Measurements from ENCODE around the gene TLR3.

Gene TLR3

GRCh38 chr4:186079694-186080093 is 10.7 kb downstream of the TLR3 start:
- TF ChIP-seq CTCF (IDR thresholded peaks at IDR 0.05; ENCODE audit: low read depth, low read length, poor library complexity, severe bottlenecking), result no peak
- TF ChIP-seq EZH2phosphoT487 (IDR thresholded peaks at IDR 0.05; ENCODE audit: borderline replicate concordance, low read length), result no peak
- no peaks in the 10 kb centered on the region for H3K9me2 ChIP-seq (replicated peaks; ENCODE audit: control insufficient read depth, low read length)
- no peak overlapping the region for H3K27ac ChIP-seq (ENCODE audit: low read depth, low read length)
- no peak overlapping the region for H3K4me2 ChIP-seq (ENCODE audit: low read length)
- no peaks in the 10 kb centered on the region for H3K4me1 ChIP-seq (ENCODE audit: control insufficient read depth, low read length)
- no peaks in the 10 kb centered on the region for H3K36me3 ChIP-seq (ENCODE audit: control insufficient read depth, low read length)
- no peak overlapping the region for H3K4me3 ChIP-seq (ENCODE audit: low read length)
- no peaks in the 10 kb centered on the region for H3F3A ChIP-seq (ENCODE audit: control insufficient read depth, insufficient read depth)
- H4K20me1 ChIP-seq (ENCODE audit: control insufficient read depth, insufficient read depth, low read depth, low read length), result no peaks in the 10 kb centered on the region
- no peaks in the 10 kb centered on the region for H3K79me2 ChIP-seq (ENCODE audit: control insufficient read depth, low read length)
- no peaks in the 10 kb centered on the region for H3K9me3 ChIP-seq (ENCODE audit: control insufficient read depth, insufficient read depth, low read length)
- H3K27me3 ChIP-seq (ENCODE audit: control insufficient read depth, low read length), result peaks cover 15% of the 10 kb centered on the region

DNA sequence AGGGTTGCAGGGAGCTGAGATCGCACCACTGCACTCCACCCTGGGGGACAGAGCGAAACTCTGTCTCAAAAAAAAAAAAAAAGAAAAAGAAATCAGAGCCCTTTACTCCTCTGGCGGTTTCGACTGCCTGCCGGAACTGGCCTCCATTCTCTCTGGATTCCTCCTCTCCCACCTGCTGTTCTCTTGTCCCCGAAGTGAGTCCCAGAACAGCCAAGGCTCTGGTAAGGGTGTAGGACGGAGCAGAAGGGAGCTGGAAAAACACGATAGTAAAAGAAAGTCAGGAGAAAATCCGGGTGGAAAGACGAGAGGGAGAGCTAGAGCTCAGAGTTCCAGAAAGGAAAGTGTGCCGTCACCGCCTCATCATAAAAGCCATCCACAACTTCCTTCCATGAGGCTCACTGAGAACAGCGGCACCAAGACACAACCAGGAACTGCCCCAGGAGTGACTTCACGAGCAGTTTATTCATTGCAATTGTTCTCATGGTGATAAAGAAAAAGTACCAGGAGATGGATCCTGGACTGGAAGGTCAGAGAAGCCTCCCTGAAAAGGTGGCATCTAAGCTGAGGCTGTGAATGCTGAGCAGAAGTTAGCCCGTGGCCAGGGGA is 12.3 kb downstream of the TLR3 start:
- Histone ChIP-seq H3K4me1 (ENCODE audit: control insufficient read depth, low read length) (no peaks in the 10 kb centered on the region), H3K79me2 (ENCODE audit: control insufficient read depth, low read length) (no peaks in the 10 kb centered on the region), H3F3A (ENCODE audit: control insufficient read depth, insufficient read depth) (no peaks in the 10 kb centered on the region), H3K9me2 (replicated peaks; ENCODE audit: control insufficient read depth, low read length) (no peaks in the 10 kb centered on the region), H3K4me2 (ENCODE audit: low read length) (no peak overlapping the region), H3K9me3 (ENCODE audit: control insufficient read depth, insufficient read depth, low read length) (no peaks in the 10 kb centered on the region), H3K36me3 (ENCODE audit: control insufficient read depth, low read length) (no peaks in the 10 kb centered on the region), H3K27me3 (ENCODE audit: control insufficient read depth, low read length) (peaks cover 14% of the 10 kb centered on the region), H3K4me3 (ENCODE audit: low read length) (no peak overlapping the region), H3K27ac (ENCODE audit: low read depth, low read length) (no peak overlapping the region), H4K20me1 (ENCODE audit: control insufficient read depth, insufficient read depth, low read depth, low read length) (no peaks in the 10 kb centered on the region)
- TF ChIP-seq CTCF (IDR thresholded peaks at IDR 0.05; ENCODE audit: low read depth, low read length, poor library complexity, severe bottlenecking), result no peak
- TF ChIP-seq EZH2phosphoT487 (IDR thresholded peaks at IDR 0.05; ENCODE audit: borderline replicate concordance, low read length), result no peak

DNA sequence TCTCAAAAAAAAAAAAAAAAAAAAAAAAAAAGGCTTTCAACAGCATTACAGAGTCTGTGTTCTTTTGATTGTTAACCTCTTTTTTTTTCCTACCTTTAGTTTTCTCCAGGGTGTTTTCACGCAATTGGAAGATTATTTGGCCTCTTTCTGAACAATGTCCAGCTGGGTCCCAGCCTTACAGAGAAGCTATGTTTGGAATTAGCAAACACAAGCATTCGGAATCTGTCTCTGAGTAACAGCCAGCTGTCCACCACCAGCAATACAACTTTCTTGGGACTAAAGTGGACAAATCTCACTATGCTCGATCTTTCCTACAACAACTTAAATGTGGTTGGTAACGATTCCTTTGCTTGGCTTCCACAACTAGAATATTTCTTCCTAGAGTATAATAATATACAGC is 13.3 kb downstream of the TLR3 start:
- H4K20me1 ChIP-seq (ENCODE audit: control insufficient read depth, insufficient read depth, low read depth, low read length), result no peaks in the 10 kb centered on the region
- H3K27me3 ChIP-seq (ENCODE audit: control insufficient read depth, low read length), result peaks cover 10% of the 10 kb centered on the region
- H3K4me2 ChIP-seq (ENCODE audit: low read length), result no peak overlapping the region
- H3K9me3 ChIP-seq (ENCODE audit: control insufficient read depth, insufficient read depth, low read length), result no peaks in the 10 kb centered on the region
- H3K36me3 ChIP-seq (ENCODE audit: control insufficient read depth, low read length), result no peaks in the 10 kb centered on the region
- no peaks in the 10 kb centered on the region for H3K4me1 ChIP-seq (ENCODE audit: control insufficient read depth, low read length)
- H3F3A ChIP-seq (ENCODE audit: control insufficient read depth, insufficient read depth), result no peaks in the 10 kb centered on the region
- no peaks in the 10 kb centered on the region for H3K9me2 ChIP-seq (replicated peaks; ENCODE audit: control insufficient read depth, low read length)
- TF ChIP-seq EZH2phosphoT487 (IDR thresholded peaks at IDR 0.05; ENCODE audit: borderline replicate concordance, low read length) (no peak), CTCF (IDR thresholded peaks at IDR 0.05; ENCODE audit: low read depth, low read length, poor library complexity, severe bottlenecking) (no peak)
- no peak overlapping the region for H3K4me3 ChIP-seq (ENCODE audit: low read length)
- no peaks in the 10 kb centered on the region for H3K79me2 ChIP-seq (ENCODE audit: control insufficient read depth, low read length)
- no peak overlapping the region for H3K27ac ChIP-seq (ENCODE audit: low read depth, low read length)
